Measurements from ENCODE around the gene NEK6. TPM values are rescaled to one million over a fixed set of nuclear protein-coding genes. Genes with fewer than 3 reads are reported as not detected.
"Not testable (repeated sequence)": the region's sequence is repeated elsewhere in the genome, so short reads cannot be mapped to it uniquely, and the experiment has no call there.

NEK6 gene
- total RNA-seq, 2 donors from 2014 or later: 56.9 to 62.7 TPM

- intact Hi-C loops (cut with DNase I): loop anchor here in 1 of 2 donors (1.0 kb wide), 1 partner anchor 42 kb away; no protein-coding TSS in a partner anchor
- peak; percentile 30 for DNase-seq (ENCODE audit: low spot score)
Observed at GRCh38 chr9:124222109-124222508, 35.6 kb upstream of the NEK6 start.

GRCh38 chr9:124222918-124223720, 34.6 kb upstream of the NEK6 start:
- DNase-seq (ENCODE audit: low spot score): peak; percentile 87
- intact Hi-C loops (cut with DNase I): loop anchor here in 1 of 2 donors (1.0 kb wide), 1 partner anchor 43 kb away; no protein-coding TSS in a partner anchor

GRCh38 chr9:124225945-124226344, 31.8 kb upstream of the NEK6 start:
- DNase-seq (ENCODE audit: low spot score): peak; percentile 10
- intact Hi-C loops (cut with DNase I): no loop called here

- intact Hi-C loops (cut with DNase I): no loop called here
- no peak for DNase-seq (ENCODE audit: low spot score)
Observed at GRCh38 chr9:124228516-124228915, 29.2 kb upstream of the NEK6 start.

GRCh38 chr9:124231095-124231737, 26.5 kb upstream of the NEK6 start:
- no peak for DNase-seq (ENCODE audit: low spot score)
- intact Hi-C loops (cut with DNase I): no loop called here

- intact Hi-C loops (cut with DNase I): no loop called here
- peak; percentile 31 for DNase-seq (ENCODE audit: low spot score)
Observed at GRCh38 chr9:124238546-124239140, 19.1 kb upstream of the NEK6 start.

- intact Hi-C loops (cut with DNase I): no loop called here
- peak; percentile 48 for DNase-seq (ENCODE audit: low spot score)
Observed at GRCh38 chr9:124239249-124240073, 18.3 kb upstream of the NEK6 start.

- peak; percentile 68 for DNase-seq (ENCODE audit: low spot score)
Observed at GRCh38 chr9:124242331-124243194, 15.2 kb upstream of the NEK6 start.

GRCh38 chr9:124247393-124247792, 10.4 kb upstream of the NEK6 start:
- DNase-seq (ENCODE audit: low spot score): peak; percentile 10
- intact Hi-C loops (cut with DNase I): not testable (repeated sequence)

More at GRCh38 chr9:124242331-124243194, 15.2 kb upstream of the NEK6 start:
- intact Hi-C loops (cut with DNase I): no loop called here

- DNase-seq (ENCODE audit: low spot score): peak; percentile 37
- intact Hi-C loops (cut with DNase I): no loop called here
Observed at GRCh38 chr9:124248066-124248465, 9.7 kb upstream of the NEK6 start.

GRCh38 chr9:124248960-124249359, 8.8 kb upstream of the NEK6 start:
- intact Hi-C loops (cut with DNase I): no loop called here

GRCh38 chr9:124251204-124251603, 6.5 kb upstream of the NEK6 start:
- intact Hi-C loops (cut with DNase I): loop anchor here in 1 of 2 donors (10.0 kb wide), 1 partner anchor 126 kb away; no protein-coding TSS in a partner anchor
- peak; percentile 0 for DNase-seq (ENCODE audit: low spot score)

More at GRCh38 chr9:124248960-124249359, 8.8 kb upstream of the NEK6 start:
- DNase-seq (ENCODE audit: low spot score): peak; percentile 31

- DNase-seq (ENCODE audit: low spot score): peak; percentile 18
- intact Hi-C loops (cut with DNase I): loop anchor here in 1 of 2 donors (10.0 kb wide), 1 partner anchor 127 kb away; no protein-coding TSS in a partner anchor
Observed at GRCh38 chr9:124251605-124252378, 6.0 kb upstream of the NEK6 start.

GRCh38 chr9:124252878-124253277, 4.9 kb upstream of the NEK6 start:
- intact Hi-C loops (cut with DNase I): loop anchor here in 1 of 2 donors (10.0 kb wide), 1 partner anchor 128 kb away; no protein-coding TSS in a partner anchor
- DNase-seq (ENCODE audit: low spot score): peak; percentile 29

GRCh38 chr9:124254261-124254682, 3.5 kb upstream of the NEK6 start:
- intact Hi-C loops (cut with DNase I): loop anchor here in 1 of 2 donors (10.0 kb wide), 1 partner anchor 129 kb away; no protein-coding TSS in a partner anchor
- peak; percentile 18 for DNase-seq (ENCODE audit: low spot score)

GRCh38 chr9:124255222-124255621, 2.5 kb upstream of the NEK6 start:
- no peak for DNase-seq (ENCODE audit: low spot score)
- intact Hi-C loops (cut with DNase I): loop anchor here in 1 of 2 donors (10.0 kb wide), 1 partner anchor 130 kb away; no protein-coding TSS in a partner anchor

GRCh38 chr9:124256517-124257069, 1.2 kb upstream of the NEK6 start:
- intact Hi-C loops (cut with DNase I): loop anchor here in 1 of 2 donors (10.0 kb wide), 1 partner anchor 132 kb away; no protein-coding TSS in a partner anchor

More at GRCh38 chr9:124256517-124257069, 1.2 kb upstream of the NEK6 start:
- peak; percentile 56 for DNase-seq (ENCODE audit: low spot score)
